ENCODE results near the gene SLC9A7.

DNA sequence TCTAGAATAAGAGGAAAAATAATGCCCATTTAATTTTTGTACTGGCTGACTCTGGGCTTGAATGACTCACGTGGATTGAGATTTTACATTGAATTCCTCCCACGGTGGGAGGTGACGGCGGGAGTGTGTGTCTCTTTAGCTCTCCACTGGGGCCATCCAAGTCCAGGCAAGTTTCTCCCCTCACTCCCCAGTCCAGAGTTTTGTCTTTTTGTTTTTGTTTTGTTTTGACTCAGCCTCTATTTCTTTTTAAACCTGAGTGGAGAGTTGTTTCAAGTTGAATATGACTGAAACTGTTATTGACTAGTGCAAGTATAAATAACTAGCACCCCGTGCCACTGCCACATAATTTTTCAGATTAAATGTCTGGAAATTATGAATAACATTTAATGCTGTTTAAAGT, 171.8 kb downstream of the SLC9A7 start:
- TF ChIP-seq, protein P1, sequence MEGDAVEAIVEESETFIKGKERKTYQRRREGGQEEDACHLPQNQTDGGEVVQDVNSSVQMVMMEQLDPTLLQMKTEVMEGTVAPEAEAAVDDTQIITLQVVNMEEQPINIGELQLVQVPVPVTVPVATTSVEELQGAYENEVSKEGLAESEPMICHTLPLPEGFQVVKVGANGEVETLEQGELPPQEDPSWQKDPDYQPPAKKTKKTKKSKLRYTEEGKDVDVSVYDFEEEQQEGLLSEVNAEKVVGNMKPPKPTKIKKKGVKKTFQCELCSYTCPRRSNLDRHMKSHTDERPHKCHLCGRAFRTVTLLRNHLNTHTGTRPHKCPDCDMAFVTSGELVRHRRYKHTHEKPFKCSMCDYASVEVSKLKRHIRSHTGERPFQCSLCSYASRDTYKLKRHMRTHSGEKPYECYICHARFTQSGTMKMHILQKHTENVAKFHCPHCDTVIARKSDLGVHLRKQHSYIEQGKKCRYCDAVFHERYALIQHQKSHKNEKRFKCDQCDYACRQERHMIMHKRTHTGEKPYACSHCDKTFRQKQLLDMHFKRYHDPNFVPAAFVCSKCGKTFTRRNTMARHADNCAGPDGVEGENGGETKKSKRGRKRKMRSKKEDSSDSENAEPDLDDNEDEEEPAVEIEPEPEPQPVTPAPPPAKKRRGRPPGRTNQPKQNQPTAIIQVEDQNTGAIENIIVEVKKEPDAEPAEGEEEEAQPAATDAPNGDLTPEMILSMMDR (conservative IDR thresholded peaks at IDR 0.05), result no peak
- TF ChIP-seq EZH2 (IDR thresholded peaks at IDR 0.05; ENCODE audit: low read depth), result no peak
